ENCODE measurements around the gene SNX8. TPM values are rescaled to one million over a fixed set of nuclear protein-coding genes. Genes with fewer than 3 reads are reported as not detected.

The SNX8 gene
- total and polyA plus RNA-seq, 2 donors (not counting 1 experiment from before 2014, with no cell fraction given), result 64.4 to 126 TPM

- peaks cover 1 to 51% of the 10 kb centered on the region in 2 experiments for H3K36me3 ChIP-seq (replicated peaks in 1 of 2; ENCODE audit: control extremely low read depth in 1 of 2, control insufficient read depth in 1 of 2, extremely low read depth in 1 of 2, insufficient read depth in 2 of 2, low read length in 1 of 2)
- H3K79me2 ChIP-seq (ENCODE audit: control insufficient read depth, insufficient read depth, low read length), result peaks cover 76% of the 10 kb centered on the region
- H3K4me2 ChIP-seq (replicated peaks; ENCODE audit: low read depth, low read length, poor library complexity, severe bottlenecking), result no peak overlapping the region
- ATAC-seq (ENCODE audit: low read depth), result no peak
- no peak overlapping the region for H2AFZ ChIP-seq (ENCODE audit: insufficient read depth, low read depth, low read length, poor library complexity, severe bottlenecking)
- H3K4me3 Mint-ChIP-seq, result no peak overlapping the region
- H3K27me3 Mint-ChIP-seq, result no peaks in the 10 kb centered on the region
- ChIA-PET CTCF (interaction anchor here (4.4 kb wide), 1 partner anchor 11 kb away, joined by 21 read pairs; no protein-coding TSS in a partner anchor), POLR2A (no interaction called here)
- TF ChIP-seq EZH2 (IDR thresholded peaks at IDR 0.05; ENCODE audit: borderline replicate concordance, insufficient read depth, low read depth, low read length, poor library complexity, severe bottlenecking) (no peak), CTCF (IDR thresholded peaks at IDR 0.05) (no peak)
- intact Hi-C loops (cut with micrococcal nuclease), result no loop called here
- H3K9me3 Mint-ChIP-seq (ENCODE audit: insufficient read depth), result no peaks in the 10 kb centered on the region
- no peak overlapping the region for H3K27ac ChIP-seq (ENCODE audit: low read length in 2 of 2)
- WGBS (ENCODE audit: insufficient coverage), result 75% methylated on average over 7 of the region's 8 CpGs
- H3K4me1 ChIP-seq (ENCODE audit: control insufficient read depth in 2 of 2, insufficient read depth in 2 of 2, low read length in 2 of 2), result peaks cover 19 to 22% of the 10 kb centered on the region in 2 donors
- no peak overlapping the region for H3K9ac ChIP-seq (ENCODE audit: low read length)
- no peaks in the 10 kb centered on the region for H3K9me3 ChIP-seq (ENCODE audit: control extremely low read depth in 1 of 3, control insufficient read depth in 2 of 3, insufficient read depth in 1 of 3, low read length in 2 of 3)
- no peak overlapping the region for H3K4me3 ChIP-seq (ENCODE audit: control extremely low read depth in 1 of 5, extremely low read depth in 1 of 5, insufficient read depth in 1 of 5, low read depth in 2 of 5, low read length in 4 of 5)
- no peak overlapping the region for H3K27ac Mint-ChIP-seq
- peaks cover 38% of the 10 kb centered on the region for H3K4me1 Mint-ChIP-seq
- H3K27me3 ChIP-seq (replicated peaks in 1 of 4; ENCODE audit: control extremely low read depth in 1 of 4, control insufficient read depth in 3 of 4, insufficient read depth in 4 of 4, low read length in 3 of 4), result no peaks in the 10 kb centered on the region
- DNase-seq, result no peak
- peaks cover 80% of the 10 kb centered on the region for H4K20me1 ChIP-seq (ENCODE audit: control insufficient read depth, insufficient read depth, low read length, poor library complexity, severe bottlenecking)
Observed at GRCh38 chr7:2358968-2359527, 44.8 kb upstream of the SNX8 start.

DNA sequence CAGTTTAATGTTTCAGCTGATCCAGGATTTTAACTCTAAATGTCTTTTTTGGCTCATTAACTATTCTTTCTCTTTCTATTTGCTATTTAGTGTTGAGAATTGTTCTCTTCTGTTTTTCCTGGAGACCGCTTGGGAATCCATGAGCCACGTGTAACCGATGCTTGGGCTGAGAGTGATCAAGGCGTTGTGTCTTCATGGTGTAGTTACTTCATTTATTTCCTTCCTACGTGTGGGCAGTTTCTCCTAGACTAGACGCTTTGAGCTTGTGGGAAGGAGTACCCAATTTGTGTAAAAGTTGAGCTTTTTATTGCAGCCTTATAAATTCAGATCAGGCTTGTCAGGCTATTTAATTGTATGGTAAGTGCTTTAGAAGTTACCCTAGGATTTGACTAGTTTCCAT, 43.3 kb upstream of the SNX8 start:
- TF ChIP-seq EZH2 (IDR thresholded peaks at IDR 0.05; ENCODE audit: borderline replicate concordance, insufficient read depth, low read depth, low read length, poor library complexity, severe bottlenecking) (no peak), CTCF (IDR thresholded peaks at IDR 0.05) (no peak)
- H3K4me3 Mint-ChIP-seq, result peak overlapping the region; percentile 33
- Histone ChIP-seq H3K27ac (ENCODE audit: low read length in 2 of 2) (no peak overlapping the region), H3K27me3 (replicated peaks in 1 of 4; ENCODE audit: control extremely low read depth in 1 of 4, control insufficient read depth in 3 of 4, insufficient read depth in 4 of 4, low read length in 3 of 4) (no peaks in the 10 kb centered on the region), H3K4me3 (ENCODE audit: control extremely low read depth in 1 of 5, extremely low read depth in 1 of 5, insufficient read depth in 1 of 5, low read depth in 2 of 5, low read length in 4 of 5) (no peak overlapping the region), H3K4me1 (ENCODE audit: control insufficient read depth in 2 of 2, insufficient read depth in 2 of 2, low read length in 2 of 2) (peaks cover 21 to 27% of the 10 kb centered on the region in 2 donors), H3K9ac (ENCODE audit: low read length) (no peak overlapping the region), H2AFZ (ENCODE audit: insufficient read depth, low read depth, low read length, poor library complexity, severe bottlenecking) (no peak overlapping the region), H3K79me2 (ENCODE audit: control insufficient read depth, insufficient read depth, low read length) (peaks cover 80% of the 10 kb centered on the region), H3K9me3 (ENCODE audit: control extremely low read depth in 1 of 3, control insufficient read depth in 2 of 3, insufficient read depth in 1 of 3, low read length in 2 of 3) (no peaks in the 10 kb centered on the region), H3K36me3 (replicated peaks in 1 of 2; ENCODE audit: control extremely low read depth in 1 of 2, control insufficient read depth in 1 of 2, extremely low read depth in 1 of 2, insufficient read depth in 2 of 2, low read length in 1 of 2) (peaks cover 1 to 38% of the 10 kb centered on the region in 2 experiments), H3K4me2 (replicated peaks; ENCODE audit: low read depth, low read length, poor library complexity, severe bottlenecking) (peak overlapping the region; percentile 98), H4K20me1 (ENCODE audit: control insufficient read depth, insufficient read depth, low read length, poor library complexity, severe bottlenecking) (peaks cover 69% of the 10 kb centered on the region)
- intact Hi-C loops (cut with micrococcal nuclease), result no loop called here
- ATAC-seq (ENCODE audit: low read depth) (no peak), DNase-seq (no peak)
- POLR2A ChIA-PET, result no interaction called here
- H3K27ac Mint-ChIP-seq, result peak overlapping the region; percentile 47
- CTCF ChIA-PET, result interaction anchor here (1.0 kb wide), 1 partner anchor 10 kb away, joined by 3 read pairs; no protein-coding TSS in a partner anchor
- H3K4me1 Mint-ChIP-seq, result peaks cover 43% of the 10 kb centered on the region
- H3K27me3 Mint-ChIP-seq, result no peaks in the 10 kb centered on the region
- WGBS (ENCODE audit: insufficient coverage), result 82% methylated on average over 5 of the region's 6 CpGs
- no peaks in the 10 kb centered on the region for H3K9me3 Mint-ChIP-seq (ENCODE audit: insufficient read depth)

Measured in B cell (primary cell).